Mucosa of rectum (tissue), 2 donors: ENCODE results near the gene KLHDC4.
"Not testable (repeated sequence)": the region's sequence is repeated elsewhere in the genome, so short reads cannot be mapped to it uniquely, and the experiment has no call there.

Experiments
- H3K27ac ChIP-seq, 2 donors: one replicate each; pipeline ENCODE4 v1.7.0; 2013; ENCODE audit warnings: inconsistent platforms in 2 of 2, low read depth in 2 of 2, low read length in 2 of 2
- H3K27me3 ChIP-seq, 2 donors: one replicate each; pipeline ENCODE4 v1.7.0; 2013; ENCODE audit warnings: low read length in 2 of 2; ENCODE audit not compliant: control insufficient read depth in 2 of 2, insufficient read depth in 2 of 2
- H3K36me3 ChIP-seq, 2 donors: one replicate each; pipeline ENCODE4 v1.7.0; 2013; ENCODE audit warnings: low read length in 2 of 2; ENCODE audit not compliant: control insufficient read depth in 2 of 2, insufficient read depth in 2 of 2
- H3K4me1 ChIP-seq, 2 donors: one replicate each; pipeline ENCODE4 v1.7.0; 2013; ENCODE audit warnings: low read length in 2 of 2, mild to moderate bottlenecking in 1 of 2; ENCODE audit not compliant: control insufficient read depth in 2 of 2, insufficient read depth in 2 of 2
- H3K4me3 ChIP-seq, 2 donors: one replicate each; pipeline ENCODE4 v1.7.0; 2013; ENCODE audit warnings: low read length in 2 of 2
- H3K9ac ChIP-seq, 2 donors: one replicate each; pipeline ENCODE4 v1.7.0; 2013; ENCODE audit warnings: low read length in 2 of 2, low read depth in 1 of 2, mild to moderate bottlenecking in 1 of 2
- H3K9me3 ChIP-seq, 2 donors: one replicate each; pipeline ENCODE4 v1.7.0; 2013; ENCODE audit warnings: low read length in 2 of 2; ENCODE audit not compliant: control insufficient read depth in 2 of 2
- donor health status: healthy.
- donor health status: Normal muscosa, but diverticular disease.

KLHDC4 gene

GRCh38 chr16:87721622-87722585 is 43.9 kb downstream of the KLHDC4 start:
- no peak overlapping the region for H3K9ac ChIP-seq
- H3K4me1 ChIP-seq: no peaks in the 10 kb centered on the region
- no peak overlapping the region for H3K27ac ChIP-seq
- H3K9me3 ChIP-seq: no peaks in the 10 kb centered on the region
- H3K36me3 ChIP-seq: peaks cover 26 to 31% of the 10 kb centered on the region in 2 donors
- no peak overlapping the region for H3K4me3 ChIP-seq
- H3K27me3 ChIP-seq: no peaks in the 10 kb centered on the region

- H3K9me3 ChIP-seq: no peaks in the 10 kb centered on the region
- peaks cover 29 to 39% of the 10 kb centered on the region in 2 donors for H3K36me3 ChIP-seq
- H3K4me1 ChIP-seq: no peaks in the 10 kb centered on the region
- H3K27me3 ChIP-seq: no peaks in the 10 kb centered on the region
- H3K27ac ChIP-seq: no peak overlapping the region
- no peak overlapping the region for H3K4me3 ChIP-seq
- H3K9ac ChIP-seq: no peak overlapping the region
Observed at GRCh38 chr16:87720446-87720845, 45.3 kb downstream of the KLHDC4 start.

- H3K27ac ChIP-seq, H3K9ac ChIP-seq, H3K4me1 ChIP-seq, H3K27me3 ChIP-seq, H3K4me3 ChIP-seq, H3K9me3 ChIP-seq: not testable (repeated sequence)
- peaks cover 37 to 50% of the 10 kb centered on the region in 2 donors for H3K36me3 ChIP-seq
Observed at GRCh38 chr16:87718831-87719230, 47.0 kb downstream of the KLHDC4 start.

GRCh38 chr16:87715658-87716057 is 50.1 kb downstream of the KLHDC4 start:
- Histone ChIP-seq H3K9ac (no peak overlapping the region), H3K4me3 (no peak overlapping the region), H3K36me3 (peaks cover 27 to 29% of the 10 kb centered on the region in 2 donors), H3K4me1 (peaks cover 0 to 4% of the 10 kb centered on the region in 2 donors), H3K9me3 (no peaks in the 10 kb centered on the region), H3K27ac (no peak overlapping the region), H3K27me3 (no peaks in the 10 kb centered on the region)

- Histone ChIP-seq H3K4me1 (peaks cover 0 to 4% of the 10 kb centered on the region in 2 donors), H3K9ac (no peak overlapping the region), H3K27me3 (no peaks in the 10 kb centered on the region), H3K36me3 (peaks cover 27 to 31% of the 10 kb centered on the region in 2 donors), H3K27ac (no peak overlapping the region), H3K9me3 (no peaks in the 10 kb centered on the region), H3K4me3 (no peak overlapping the region)
Observed at GRCh38 chr16:87715231-87715630, 50.6 kb downstream of the KLHDC4 start.

- Histone ChIP-seq H3K9me3 (no peaks in the 10 kb centered on the region), H3K4me3 (no peak overlapping the region), H3K4me1 (peaks cover 0 to 4% of the 10 kb centered on the region in 2 donors), H3K36me3 (peaks cover 34 to 36% of the 10 kb centered on the region in 2 donors), H3K27ac (no peak overlapping the region), H3K9ac (no peak overlapping the region), H3K27me3 (no peaks in the 10 kb centered on the region)
Observed at GRCh38 chr16:87713451-87714229, 52.1 kb downstream of the KLHDC4 start.

- peaks cover 0 to 4% of the 10 kb centered on the region in 2 donors for H3K4me1 ChIP-seq
- no peak overlapping the region for H3K4me3 ChIP-seq
- no peaks in the 10 kb centered on the region for H3K27me3 ChIP-seq
- H3K36me3 ChIP-seq: peaks cover 44% of the 10 kb centered on the region in 2 donors
- H3K9me3 ChIP-seq: no peaks in the 10 kb centered on the region
- H3K9ac ChIP-seq: no peak overlapping the region
- H3K27ac ChIP-seq: no peak overlapping the region
Observed at GRCh38 chr16:87712184-87712762, 53.5 kb downstream of the KLHDC4 start.

GRCh38 chr16:87710887-87711286 is 54.9 kb downstream of the KLHDC4 start:
- no peak overlapping the region for H3K27ac ChIP-seq
- H3K36me3 ChIP-seq: peaks cover 41 to 45% of the 10 kb centered on the region in 2 donors
- no peak overlapping the region for H3K4me3 ChIP-seq
- H3K27me3 ChIP-seq: no peaks in the 10 kb centered on the region
- no peak overlapping the region for H3K9ac ChIP-seq
- no peaks in the 10 kb centered on the region for H3K9me3 ChIP-seq
- H3K4me1 ChIP-seq: peaks cover 0 to 4% of the 10 kb centered on the region in 2 donors

GRCh38 chr16:87709677-87710076 is 56.1 kb downstream of the KLHDC4 start:
- Histone ChIP-seq H3K4me1 (peaks cover 0 to 4% of the 10 kb centered on the region in 2 donors), H3K36me3 (peaks cover 30 to 35% of the 10 kb centered on the region in 2 donors), H3K9me3 (no peaks in the 10 kb centered on the region), H3K9ac (no peak overlapping the region), H3K4me3 (no peak overlapping the region), H3K27ac (no peak overlapping the region), H3K27me3 (no peaks in the 10 kb centered on the region)
